Right lobe of liver (tissue), 4 donors: Measurements from ENCODE around the gene CAPS.

Experiments used
- POLR2A ChIP-seq: fragments of 450-650 bp; IDR thresholded peaks from one replicate; pipeline ENCODE4 v1.6.1; 2017; ENCODE audit warnings: antibody characterized with exemption, mild to moderate bottlenecking
- TF ChIP-seq, protein P1 (sequence below), 4 donors: fragments of 200-600 bp in 3 of 4; fragments of 450-650 bp in 1 of 4; IDR thresholded peaks; one replicate each; pipeline versions ENCODE4 v1.5.1 to v1.8.0; 2016 to 2022; ENCODE audit warnings: antibody characterized with exemption in 4 of 4, mild to moderate bottlenecking in 2 of 4
- donor health status: DM: no; HTN: no; CAD: no.
- donor health status: DM: no; HTN: no; CAD: no.
- donor health status: DM: no; HTN: yes; CAD: no.

GRCh38 chr19:5959260-5960004, 45.4 kb downstream of the CAPS start:
- TF ChIP-seq, protein P1, sequence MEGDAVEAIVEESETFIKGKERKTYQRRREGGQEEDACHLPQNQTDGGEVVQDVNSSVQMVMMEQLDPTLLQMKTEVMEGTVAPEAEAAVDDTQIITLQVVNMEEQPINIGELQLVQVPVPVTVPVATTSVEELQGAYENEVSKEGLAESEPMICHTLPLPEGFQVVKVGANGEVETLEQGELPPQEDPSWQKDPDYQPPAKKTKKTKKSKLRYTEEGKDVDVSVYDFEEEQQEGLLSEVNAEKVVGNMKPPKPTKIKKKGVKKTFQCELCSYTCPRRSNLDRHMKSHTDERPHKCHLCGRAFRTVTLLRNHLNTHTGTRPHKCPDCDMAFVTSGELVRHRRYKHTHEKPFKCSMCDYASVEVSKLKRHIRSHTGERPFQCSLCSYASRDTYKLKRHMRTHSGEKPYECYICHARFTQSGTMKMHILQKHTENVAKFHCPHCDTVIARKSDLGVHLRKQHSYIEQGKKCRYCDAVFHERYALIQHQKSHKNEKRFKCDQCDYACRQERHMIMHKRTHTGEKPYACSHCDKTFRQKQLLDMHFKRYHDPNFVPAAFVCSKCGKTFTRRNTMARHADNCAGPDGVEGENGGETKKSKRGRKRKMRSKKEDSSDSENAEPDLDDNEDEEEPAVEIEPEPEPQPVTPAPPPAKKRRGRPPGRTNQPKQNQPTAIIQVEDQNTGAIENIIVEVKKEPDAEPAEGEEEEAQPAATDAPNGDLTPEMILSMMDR (IDR thresholded peaks at IDR 0.05): no peak
- no peak for TF ChIP-seq POLR2A
